GM10266 (cell line): ENCODE results near the gene IPO4.

Experiments
- DNase-seq: peaks from one replicate; pipeline ENCODE4 v3.0.0; 2012; ENCODE audit errors: extremely low spot score
- TF ChIP-seq, protein P1 (sequence below): IDR thresholded peaks from 2 replicates; pipeline ENCODE4 v1.5.1; 2012; ENCODE audit warnings: mild to moderate bottlenecking, low read depth; ENCODE audit not compliant: control insufficient read depth, insufficient read depth; ENCODE audit errors: missing control alignments

Gene IPO4

DNA sequence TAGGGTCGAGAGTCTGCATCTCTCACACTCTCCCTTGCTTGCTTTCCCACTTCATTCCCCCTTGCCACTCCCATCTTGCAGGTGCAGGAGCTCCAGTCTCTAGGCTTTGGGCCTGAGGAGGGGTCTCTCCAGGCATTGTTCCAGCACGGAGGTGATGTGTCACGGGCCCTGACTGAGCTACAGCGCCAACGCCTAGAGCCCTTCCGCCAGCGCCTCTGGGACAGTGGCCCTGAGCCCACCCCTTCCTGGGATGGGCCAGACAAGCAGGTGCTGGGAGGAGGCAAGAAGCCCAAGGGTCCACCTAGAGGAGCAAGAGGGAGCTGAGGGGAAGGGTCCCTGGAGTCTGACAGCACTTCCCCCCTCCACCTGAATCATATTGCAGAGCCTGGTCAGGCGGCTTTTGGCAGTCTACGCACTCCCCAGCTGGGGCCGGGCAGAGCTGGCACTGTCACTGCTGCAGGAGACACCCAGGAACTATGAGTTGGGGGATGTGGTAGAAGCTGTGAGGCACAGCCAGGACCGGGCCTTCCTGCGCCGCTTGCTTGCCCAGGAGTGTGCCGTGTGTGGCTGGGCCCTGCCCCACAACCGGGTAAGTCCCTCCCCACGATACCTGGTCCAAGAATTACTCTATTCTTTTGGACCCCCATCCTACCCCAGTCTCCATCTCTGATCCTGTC is 37.1 kb downstream of the IPO4 start:
- DNase-seq: no peak
- TF ChIP-seq, protein P1, sequence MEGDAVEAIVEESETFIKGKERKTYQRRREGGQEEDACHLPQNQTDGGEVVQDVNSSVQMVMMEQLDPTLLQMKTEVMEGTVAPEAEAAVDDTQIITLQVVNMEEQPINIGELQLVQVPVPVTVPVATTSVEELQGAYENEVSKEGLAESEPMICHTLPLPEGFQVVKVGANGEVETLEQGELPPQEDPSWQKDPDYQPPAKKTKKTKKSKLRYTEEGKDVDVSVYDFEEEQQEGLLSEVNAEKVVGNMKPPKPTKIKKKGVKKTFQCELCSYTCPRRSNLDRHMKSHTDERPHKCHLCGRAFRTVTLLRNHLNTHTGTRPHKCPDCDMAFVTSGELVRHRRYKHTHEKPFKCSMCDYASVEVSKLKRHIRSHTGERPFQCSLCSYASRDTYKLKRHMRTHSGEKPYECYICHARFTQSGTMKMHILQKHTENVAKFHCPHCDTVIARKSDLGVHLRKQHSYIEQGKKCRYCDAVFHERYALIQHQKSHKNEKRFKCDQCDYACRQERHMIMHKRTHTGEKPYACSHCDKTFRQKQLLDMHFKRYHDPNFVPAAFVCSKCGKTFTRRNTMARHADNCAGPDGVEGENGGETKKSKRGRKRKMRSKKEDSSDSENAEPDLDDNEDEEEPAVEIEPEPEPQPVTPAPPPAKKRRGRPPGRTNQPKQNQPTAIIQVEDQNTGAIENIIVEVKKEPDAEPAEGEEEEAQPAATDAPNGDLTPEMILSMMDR: no peak

DNA sequence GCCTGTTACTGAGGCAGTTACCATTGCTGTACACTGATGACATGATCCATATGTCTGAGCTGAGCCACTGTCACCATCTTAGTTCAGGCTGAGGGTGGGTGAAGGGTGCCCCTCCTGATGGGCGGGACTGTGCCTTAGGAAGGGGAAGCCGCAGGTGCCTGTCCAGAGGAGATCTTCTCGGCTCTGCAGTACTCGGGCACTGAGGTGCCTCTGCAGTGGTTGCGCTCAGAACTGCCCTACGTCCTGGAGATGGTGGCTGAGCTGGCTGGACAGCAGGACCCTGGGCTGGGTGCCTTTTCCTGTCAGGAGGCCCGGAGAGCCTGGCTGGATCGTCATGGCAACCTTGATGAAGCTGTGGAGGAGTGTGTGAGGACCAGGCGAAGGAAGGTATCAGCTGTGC is 37.6 kb downstream of the IPO4 start:
- TF ChIP-seq, protein P1: no peak
- DNase-seq: no peak

DNA sequence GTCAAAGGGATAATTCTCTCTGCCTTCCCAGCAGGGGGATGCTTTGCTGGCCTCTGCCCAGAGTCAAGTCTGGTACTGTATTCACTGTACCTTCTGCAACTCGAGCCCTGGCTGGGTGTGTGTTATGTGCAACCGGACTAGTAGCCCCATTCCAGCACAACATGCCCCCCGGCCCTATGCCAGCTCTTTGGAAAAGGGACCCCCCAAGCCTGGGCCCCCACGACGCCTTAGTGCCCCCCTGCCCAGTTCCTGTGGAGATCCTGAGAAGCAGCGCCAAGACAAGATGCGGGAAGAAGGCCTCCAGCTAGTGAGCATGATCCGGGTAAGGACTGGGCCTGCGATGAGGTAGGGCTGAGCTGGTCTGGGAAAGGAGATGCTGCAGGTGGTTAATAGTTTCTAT is 38.0 kb downstream of the IPO4 start:
- TF ChIP-seq, protein P1: no peak
- DNase-seq: no peak

DNA sequence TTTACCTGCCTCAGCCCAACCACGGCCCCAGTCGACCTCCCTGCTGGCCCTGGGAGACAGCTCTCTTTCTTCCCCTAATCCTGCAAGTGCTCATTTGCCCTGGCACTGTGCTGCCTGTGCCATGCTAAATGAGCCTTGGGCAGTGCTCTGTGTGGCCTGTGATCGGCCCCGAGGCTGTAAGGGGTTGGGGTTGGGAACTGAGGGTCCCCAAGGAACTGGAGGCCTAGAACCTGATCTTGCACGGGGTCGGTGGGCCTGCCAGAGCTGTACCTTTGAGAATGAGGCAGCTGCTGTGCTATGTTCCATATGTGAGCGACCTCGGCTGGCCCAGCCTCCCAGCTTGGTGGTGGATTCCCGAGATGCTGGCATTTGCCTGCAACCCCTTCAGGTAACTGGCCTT is 38.6 kb downstream of the IPO4 start:
- DNase-seq: no peak
- TF ChIP-seq, protein P1: no peak

GRCh38 chr14:24149302-24149969 is 39.2 kb downstream of the IPO4 start:
- no peak for DNase-seq
- TF ChIP-seq, protein P1: no peak

DNA sequence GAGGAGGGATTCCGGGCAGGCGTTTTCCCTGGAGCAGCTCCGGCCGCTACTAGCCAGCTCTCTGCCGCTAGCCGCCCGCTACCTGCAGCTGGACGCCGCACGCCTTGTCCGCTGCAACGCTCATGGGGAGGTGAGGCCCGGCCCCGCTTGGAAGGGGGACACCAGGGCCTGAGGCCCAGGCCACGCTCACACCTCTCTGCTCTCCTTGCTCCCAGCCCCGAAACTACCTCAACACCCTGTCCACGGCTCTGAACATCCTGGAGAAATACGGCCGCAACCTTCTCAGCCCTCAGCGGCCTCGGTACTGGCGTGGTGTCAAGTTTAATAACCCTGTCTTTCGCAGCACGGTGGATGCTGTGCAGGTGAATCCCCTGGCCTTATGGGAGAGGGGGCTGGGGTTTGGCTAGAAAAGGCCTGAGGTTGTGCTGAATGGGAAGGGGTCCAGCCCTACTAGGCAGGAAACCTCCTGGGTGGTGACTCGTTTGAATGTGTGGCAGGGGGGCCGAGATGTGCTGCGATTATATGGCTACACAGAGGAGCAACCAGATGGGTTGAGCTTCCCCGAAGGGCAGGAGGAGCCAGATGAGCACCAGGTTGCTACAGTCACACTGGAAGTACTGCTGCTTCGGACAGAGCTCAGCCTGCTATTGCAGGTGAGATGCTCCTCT is 40.7 kb downstream of the IPO4 start:
- DNase-seq: no peak
- TF ChIP-seq, protein P1: no peak

DNA sequence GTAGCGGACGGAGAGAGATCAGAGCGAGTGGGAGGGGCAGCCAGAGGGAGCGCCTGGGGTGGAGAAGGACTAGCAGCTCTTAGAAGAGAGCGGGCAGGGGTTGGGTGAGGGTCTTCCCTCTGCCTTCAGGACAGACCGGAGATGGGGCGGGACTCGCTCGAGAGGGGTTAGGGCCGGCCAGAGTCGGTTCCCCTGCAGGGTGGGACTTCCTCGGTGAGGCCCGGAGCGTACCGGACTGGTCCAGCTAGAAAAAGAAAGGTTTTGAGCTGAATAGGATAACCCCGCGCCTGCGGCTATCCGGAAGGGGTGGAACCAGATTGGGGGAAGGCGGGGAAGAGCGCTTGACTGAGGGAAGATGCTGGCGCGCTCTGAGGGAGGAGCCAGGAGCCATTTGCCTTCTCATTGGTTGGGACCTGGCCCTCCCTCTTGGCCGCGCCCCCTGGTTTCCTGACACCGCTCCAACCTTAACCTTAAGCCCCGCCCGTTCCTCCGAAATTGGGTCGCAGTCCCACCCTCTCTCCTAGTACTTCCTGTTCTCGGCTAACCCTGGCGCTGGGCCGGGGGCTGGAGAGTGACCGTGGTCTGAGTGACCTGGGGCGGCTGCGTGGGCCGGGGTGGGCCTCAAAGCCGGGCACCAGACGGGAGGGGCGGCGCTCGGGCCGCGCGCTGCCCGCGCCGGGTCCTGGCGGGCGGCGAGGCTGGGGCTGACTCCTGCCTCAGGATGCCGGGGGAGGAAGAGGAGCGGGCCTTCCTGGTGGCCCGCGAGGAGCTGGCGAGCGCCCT is 41.4 kb downstream of the IPO4 start, which contains the start of gene RNF31:
Gene RNF31, plus strand, starts transcription at position 521 of the 783 bp plus-strand sequence. Its CDS starts 201 bp downstream, at position 722.
- TF ChIP-seq, protein P1: no peak
- peak; percentile 99 for DNase-seq
